Measurements from ENCODE around the gene SRSF3.

Gene SRSF3

DNA sequence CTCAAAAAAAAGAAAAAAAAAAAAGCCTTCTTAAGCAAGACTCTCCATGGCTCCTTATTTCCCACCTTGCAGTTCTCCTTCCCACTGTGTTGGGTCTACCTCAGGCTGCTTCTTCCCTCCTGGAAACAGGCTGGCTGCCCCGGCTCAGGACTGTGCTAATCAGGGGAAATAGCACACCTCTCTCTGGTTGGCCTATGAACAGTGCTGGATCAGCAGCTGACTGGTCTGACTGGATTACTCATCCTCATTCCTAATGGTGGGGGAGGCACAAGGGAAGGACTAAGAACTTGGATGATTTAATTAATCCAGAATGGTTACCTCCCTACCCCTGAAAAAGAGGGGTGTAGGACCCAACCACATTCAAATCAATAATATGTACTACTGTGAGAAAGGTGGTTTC, 3.9 kb upstream of the SRSF3 start:
- Histone ChIP-seq H3K9me2 (replicated peaks; ENCODE audit: insufficient read depth, low read length) (no peaks in the 10 kb centered on the region), H3K9me3 (ENCODE audit: insufficient read depth, low read length) (no peaks in the 10 kb centered on the region), H3K79me2 (ENCODE audit: insufficient read depth, low read length) (peaks cover 10% of the 10 kb centered on the region), H3F3A (ENCODE audit: insufficient read depth) (peaks cover 48% of the 10 kb centered on the region), H4K20me1 (ENCODE audit: low read depth, low read length) (peaks cover 6% of the 10 kb centered on the region), H2AFZ (ENCODE audit: low read depth, low read length, severe bottlenecking) (no peak overlapping the region), H3K36me3 (ENCODE audit: low read length) (peaks cover 7% of the 10 kb centered on the region), H3K27ac (ENCODE audit: low read depth, low read length) (no peak overlapping the region), H3K4me3 (ENCODE audit: insufficient read depth, low read length, poor library complexity, severe bottlenecking) (no peak overlapping the region), H3K4me2 (ENCODE audit: low read depth, low read length, poor library complexity, severe bottlenecking) (no peak overlapping the region), H3K9ac (ENCODE audit: low read length) (no peak overlapping the region), H3K27me3 (ENCODE audit: low read length) (no peaks in the 10 kb centered on the region)
- no peak for TF ChIP-seq EZH2phosphoT487 (conservative IDR thresholded peaks at IDR 0.05; ENCODE audit: low read length)
- TF ChIP-seq, protein P1, sequence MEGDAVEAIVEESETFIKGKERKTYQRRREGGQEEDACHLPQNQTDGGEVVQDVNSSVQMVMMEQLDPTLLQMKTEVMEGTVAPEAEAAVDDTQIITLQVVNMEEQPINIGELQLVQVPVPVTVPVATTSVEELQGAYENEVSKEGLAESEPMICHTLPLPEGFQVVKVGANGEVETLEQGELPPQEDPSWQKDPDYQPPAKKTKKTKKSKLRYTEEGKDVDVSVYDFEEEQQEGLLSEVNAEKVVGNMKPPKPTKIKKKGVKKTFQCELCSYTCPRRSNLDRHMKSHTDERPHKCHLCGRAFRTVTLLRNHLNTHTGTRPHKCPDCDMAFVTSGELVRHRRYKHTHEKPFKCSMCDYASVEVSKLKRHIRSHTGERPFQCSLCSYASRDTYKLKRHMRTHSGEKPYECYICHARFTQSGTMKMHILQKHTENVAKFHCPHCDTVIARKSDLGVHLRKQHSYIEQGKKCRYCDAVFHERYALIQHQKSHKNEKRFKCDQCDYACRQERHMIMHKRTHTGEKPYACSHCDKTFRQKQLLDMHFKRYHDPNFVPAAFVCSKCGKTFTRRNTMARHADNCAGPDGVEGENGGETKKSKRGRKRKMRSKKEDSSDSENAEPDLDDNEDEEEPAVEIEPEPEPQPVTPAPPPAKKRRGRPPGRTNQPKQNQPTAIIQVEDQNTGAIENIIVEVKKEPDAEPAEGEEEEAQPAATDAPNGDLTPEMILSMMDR (IDR thresholded peaks at IDR 0.05; ENCODE audit: insufficient read depth, low read length, poor library complexity, severe bottlenecking), result no peak

DNA sequence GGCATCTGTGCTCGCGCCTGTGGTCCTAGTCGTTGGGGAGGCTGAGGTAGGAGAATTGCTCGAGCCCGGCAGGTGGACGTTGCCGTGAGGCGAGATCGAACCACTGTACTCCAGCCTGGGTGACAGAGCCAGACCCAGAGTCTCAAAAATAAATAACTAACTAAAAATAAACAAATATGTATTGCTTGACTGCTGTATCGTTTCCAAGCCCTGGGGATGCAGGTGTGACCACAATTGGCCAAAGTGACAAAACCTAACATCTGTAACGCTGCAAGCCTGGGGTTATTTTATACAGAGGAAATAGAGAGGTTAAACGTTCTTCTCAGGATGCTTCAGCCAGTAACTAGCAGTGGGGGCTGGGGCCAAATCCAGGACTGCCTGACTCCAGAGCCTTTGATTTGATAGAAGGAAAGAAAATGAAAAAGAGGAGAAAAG, 1.9 kb upstream of the SRSF3 start:
- Histone ChIP-seq H3K27ac (ENCODE audit: low read depth, low read length) (peak overlapping the region; percentile 93), H3K9me2 (replicated peaks; ENCODE audit: insufficient read depth, low read length) (no peaks in the 10 kb centered on the region), H3K27me3 (ENCODE audit: low read length) (no peaks in the 10 kb centered on the region), H4K20me1 (ENCODE audit: low read depth, low read length) (peaks cover 25% of the 10 kb centered on the region), H3K4me3 (ENCODE audit: insufficient read depth, low read length, poor library complexity, severe bottlenecking) (peak overlapping the region; percentile 17), H3K9ac (ENCODE audit: low read length) (peak overlapping the region; percentile 28), H2AFZ (ENCODE audit: low read depth, low read length, severe bottlenecking) (peak overlapping the region; percentile 5), H3F3A (ENCODE audit: insufficient read depth) (peaks cover 67% of the 10 kb centered on the region), H3K36me3 (ENCODE audit: low read length) (peaks cover 26% of the 10 kb centered on the region), H3K79me2 (ENCODE audit: insufficient read depth, low read length) (peaks cover 30% of the 10 kb centered on the region), H3K4me2 (ENCODE audit: low read depth, low read length, poor library complexity, severe bottlenecking) (peak overlapping the region; percentile 71), H3K9me3 (ENCODE audit: insufficient read depth, low read length) (no peaks in the 10 kb centered on the region)
- TF ChIP-seq, protein P1 (IDR thresholded peaks at IDR 0.05; ENCODE audit: insufficient read depth, low read length, poor library complexity, severe bottlenecking), result no peak
- no peak for TF ChIP-seq EZH2phosphoT487 (conservative IDR thresholded peaks at IDR 0.05; ENCODE audit: low read length)

DNA sequence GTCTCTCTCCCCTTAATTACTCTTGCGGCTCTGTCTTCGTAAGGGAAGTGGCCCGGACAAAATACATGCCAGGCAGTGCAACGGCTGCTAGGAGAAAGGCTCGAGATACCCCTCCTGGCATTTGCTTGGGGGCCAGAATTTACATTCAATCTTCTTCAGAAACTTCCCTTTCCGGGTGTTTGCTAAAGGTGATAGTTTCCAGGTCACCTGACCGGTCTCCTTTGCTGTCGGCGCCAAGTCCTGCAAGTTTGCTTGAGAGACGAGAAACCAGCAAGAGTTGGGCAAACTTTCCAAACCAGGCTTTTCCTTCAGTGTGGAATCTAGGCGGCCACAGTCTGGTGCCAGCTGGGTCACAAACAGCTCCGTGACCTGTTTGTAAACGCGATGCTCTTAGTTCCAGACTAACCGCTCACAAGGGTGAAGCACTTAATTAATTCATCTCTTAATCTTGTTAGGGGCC, 563 bp upstream of the SRSF3 start:
- TF ChIP-seq EZH2phosphoT487 (conservative IDR thresholded peaks at IDR 0.05; ENCODE audit: low read length), result no peak
- TF ChIP-seq, protein P1 (IDR thresholded peaks at IDR 0.05; ENCODE audit: insufficient read depth, low read length, poor library complexity, severe bottlenecking), result no peak
- H2AFZ ChIP-seq (ENCODE audit: low read depth, low read length, severe bottlenecking), result peak overlapping the region; percentile 6
- H3K36me3 ChIP-seq (ENCODE audit: low read length), result peaks cover 39% of the 10 kb centered on the region
- no peaks in the 10 kb centered on the region for H3K27me3 ChIP-seq (ENCODE audit: low read length)
- peak overlapping the region; percentile 71 for H3K4me2 ChIP-seq (ENCODE audit: low read depth, low read length, poor library complexity, severe bottlenecking)
- peak overlapping the region; percentile 51 for H3K4me3 ChIP-seq (ENCODE audit: insufficient read depth, low read length, poor library complexity, severe bottlenecking)
- H4K20me1 ChIP-seq (ENCODE audit: low read depth, low read length), result peaks cover 39% of the 10 kb centered on the region
- no peaks in the 10 kb centered on the region for H3K9me2 ChIP-seq (replicated peaks; ENCODE audit: insufficient read depth, low read length)
- peak overlapping the region; percentile 93 for H3K27ac ChIP-seq (ENCODE audit: low read depth, low read length)
- H3K9ac ChIP-seq (ENCODE audit: low read length), result peak overlapping the region; percentile 87
- peaks cover 80% of the 10 kb centered on the region for H3F3A ChIP-seq (ENCODE audit: insufficient read depth)
- H3K79me2 ChIP-seq (ENCODE audit: insufficient read depth, low read length), result peaks cover 44% of the 10 kb centered on the region
- no peaks in the 10 kb centered on the region for H3K9me3 ChIP-seq (ENCODE audit: insufficient read depth, low read length)

Data from SU-DHL-6 (cell line).